ENCODE data around the gene ZNF329.

The ZNF329 gene

DNA sequence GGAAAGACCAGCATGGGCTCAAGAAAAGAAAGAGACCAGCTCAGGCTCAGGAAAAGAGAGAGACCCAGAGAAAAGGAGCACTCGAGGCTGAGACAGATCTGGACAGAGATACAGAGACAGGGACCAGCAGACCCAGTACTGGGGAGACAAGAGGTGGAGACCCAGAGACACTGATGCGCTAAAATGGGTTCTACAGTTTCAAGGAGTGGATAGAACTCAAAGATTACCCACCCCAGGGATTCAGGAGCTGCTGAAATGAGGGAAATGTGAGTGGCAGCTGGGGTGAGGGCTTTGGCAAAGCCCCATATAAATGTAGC is 51.9 kb downstream of the ZNF329 start:
- TF ChIP-seq CTCF (IDR thresholded peaks at IDR 0.05): no peak
- H3K27ac ChIP-seq: peak overlapping the region; percentile 97
- H3K27me3 ChIP-seq (ENCODE audit: control insufficient read depth, insufficient read depth, low read length): no peaks in the 10 kb centered on the region
- H3K9me3 ChIP-seq (ENCODE audit: control insufficient read depth, low read length): no peaks in the 10 kb centered on the region
- peaks cover 2% of the 10 kb centered on the region for H3K4me1 ChIP-seq
- peak overlapping the region; percentile 99 for H3K4me3 ChIP-seq (ENCODE audit: low read depth, low read length)
- H2AFZ ChIP-seq: peak overlapping the region; percentile 94
- no peaks in the 10 kb centered on the region for H3K36me3 ChIP-seq (ENCODE audit: control insufficient read depth, insufficient read depth, low read length)
- peak overlapping the region; percentile 74 for H3K9ac ChIP-seq
- H3K79me2 ChIP-seq: peaks cover 21% of the 10 kb centered on the region
- H3K4me2 ChIP-seq (ENCODE audit: low read length): peak overlapping the region; percentile 89

GRCh38 chr19:58097781-58098681 is 52.6 kb downstream of the ZNF329 start, which contains the start of gene ZSCAN18:
TSS of gene ZSCAN18 (minus strand) at chr19:58098231. CDS start at chr19:58090267, 7,964 bp downstream.
- H3K79me2 ChIP-seq: peaks cover 21% of the 10 kb centered on the region

GRCh38 chr19:58097349-58097748 is 53.2 kb downstream of the ZNF329 start:
- peak overlapping the region; percentile 99 for H3K4me3 ChIP-seq (ENCODE audit: low read depth, low read length)
- TF ChIP-seq CTCF (IDR thresholded peaks at IDR 0.05): no peak
- H2AFZ ChIP-seq: no peak overlapping the region
- H3K27ac ChIP-seq: peak overlapping the region; percentile 97
- no peaks in the 10 kb centered on the region for H3K9me3 ChIP-seq (ENCODE audit: control insufficient read depth, low read length)
- peaks cover 2% of the 10 kb centered on the region for H3K4me1 ChIP-seq
- peak overlapping the region; percentile 89 for H3K4me2 ChIP-seq (ENCODE audit: low read length)
- peaks cover 21% of the 10 kb centered on the region for H3K79me2 ChIP-seq
- no peaks in the 10 kb centered on the region for H3K27me3 ChIP-seq (ENCODE audit: control insufficient read depth, insufficient read depth, low read length)
- H3K36me3 ChIP-seq (ENCODE audit: control insufficient read depth, insufficient read depth, low read length): no peaks in the 10 kb centered on the region
- no peak overlapping the region for H3K9ac ChIP-seq

More at GRCh38 chr19:58097781-58098681, 52.6 kb downstream of the ZNF329 start, which contains the start of gene ZSCAN18:
- Histone ChIP-seq H3K4me2 (ENCODE audit: low read length) (peak within 1 kb of the TSS; percentile 89), H3K9me3 (ENCODE audit: control insufficient read depth, low read length) (no peaks in the 10 kb centered on the region), H3K4me3 (ENCODE audit: low read depth, low read length) (peak within 1 kb of the TSS; percentile 99), H3K27me3 (ENCODE audit: control insufficient read depth, insufficient read depth, low read length) (no peaks in the 10 kb centered on the region), H2AFZ (peak within 1 kb of the TSS; percentile 94), H3K36me3 (ENCODE audit: control insufficient read depth, insufficient read depth, low read length) (no peaks in the 10 kb centered on the region), H3K27ac (peak within 1 kb of the TSS; percentile 97), H3K4me1 (peaks cover 2% of the 10 kb centered on the region), H3K9ac (peak within 1 kb of the TSS; percentile 97)
- TF ChIP-seq CTCF (IDR thresholded peaks at IDR 0.05): peak; percentile 3

DNA sequence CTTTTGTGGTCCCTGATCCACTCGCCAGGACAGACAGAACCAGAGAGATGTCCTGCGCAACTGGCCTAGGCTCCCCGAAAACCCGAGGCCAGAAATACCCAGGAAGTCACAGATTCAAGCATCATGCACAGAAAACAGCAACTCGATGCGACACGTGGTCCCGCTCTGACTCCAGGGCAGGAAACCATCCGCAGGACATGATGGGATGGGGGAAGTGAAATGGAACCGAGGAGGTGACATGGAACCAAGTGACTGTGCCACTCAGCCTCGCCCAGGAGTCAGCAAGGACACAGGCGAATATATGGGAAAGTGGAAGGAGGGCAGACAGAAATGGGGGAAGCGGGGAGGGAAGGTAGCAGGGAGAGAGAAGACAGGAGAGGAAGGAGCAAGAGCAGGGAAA is 53.7 kb downstream of the ZNF329 start:
- Histone ChIP-seq H3K27me3 (ENCODE audit: control insufficient read depth, insufficient read depth, low read length) (no peaks in the 10 kb centered on the region), H2AFZ (no peak overlapping the region), H3K4me1 (peaks cover 2% of the 10 kb centered on the region), H3K27ac (no peak overlapping the region), H3K9me3 (ENCODE audit: control insufficient read depth, low read length) (no peaks in the 10 kb centered on the region), H3K79me2 (peaks cover 21% of the 10 kb centered on the region), H3K9ac (no peak overlapping the region), H3K36me3 (ENCODE audit: control insufficient read depth, insufficient read depth, low read length) (no peaks in the 10 kb centered on the region), H3K4me3 (ENCODE audit: low read depth, low read length) (peak overlapping the region; percentile 99), H3K4me2 (ENCODE audit: low read length) (peak overlapping the region; percentile 89)
- TF ChIP-seq CTCF (IDR thresholded peaks at IDR 0.05): no peak

Data from parathyroid adenoma (tissue), 2 donors.